SK-N-SH (cell line): ENCODE measurements around the gene OR6C2. TPM values are rescaled to one million over a fixed set of nuclear protein-coding genes. Genes with fewer than 3 reads are reported as not detected.
"Not testable (repeated sequence)": the region's sequence is repeated elsewhere in the genome, so short reads cannot be mapped to it uniquely, and the experiment has no call there.

ENCODE experiments used
- CTCF ChIA-PET: fragments of 300-600, 350-600 bp; formaldehyde crosslinking; extraction: SDS; loops from one replicate; lab custom pipeline; 2021; lab: Yijun Ruan, JAX
- POLR2A ChIA-PET: fragments of 350-600 bp; sonication (Branson Sonifier 250); formaldehyde crosslinking; extraction: SDS; loops from one replicate; lab custom pipeline; 2020; ENCODE audit warnings: antibody characterized with exemption, inconsistent platforms; lab: Yijun Ruan, JAX
- DNase-seq: peaks from one replicate; pipeline ENCODE4 v3.0.0; 2012
- H2AFZ ChIP-seq: fragments of 200-600 bp; sonication (generic); 2 replicates; pipeline ENCODE4 v1.8.1; 2016; ENCODE audit warnings: antibody characterized with exemption, mild to moderate bottlenecking, low read depth
- H3F3A ChIP-seq: fragments of 200-600 bp; sonication (generic); replicated peaks from 2 replicates; pipeline ENCODE3; 2016; ENCODE audit warnings: antibody characterized with exemption, mild to moderate bottlenecking; ENCODE audit not compliant: insufficient read depth
- H3K27ac ChIP-seq, 2 experiments: fragments of 200-500 bp in 1 of 2; fragments of 200-600 bp in 1 of 2; sonication (Bioruptor generic) in 1 of 2; sonication (generic), shearing (Covaris generic) in 1 of 2; 2 replicates each; pipeline versions ENCODE4 v1.5.1 to v1.6.1; 2014 to 2016; ENCODE audit warnings: low read depth in 2 of 2, inconsistent platforms in 1 of 2, low read length in 1 of 2, mild to moderate bottlenecking in 1 of 2, mixed read lengths in 1 of 2
- H3K27me3 ChIP-seq: fragments of 200-600 bp; sonication (generic), shearing (Covaris generic); 2 replicates; pipeline ENCODE4 v1.6.1; 2016; ENCODE audit warnings: mixed run types; ENCODE audit not compliant: insufficient read depth
- H3K36me3 ChIP-seq, 2 experiments: fragments of 200-500 bp in 1 of 2; fragments of 200-600 bp in 1 of 2; sonication (Bioruptor generic) in 1 of 2; sonication (generic) in 1 of 2; replicated peaks in 1 of 2; 2 replicates each; pipeline versions ENCODE3 to v1.5.1; 2014 to 2016; ENCODE audit warnings: low read length in 1 of 2, mild to moderate bottlenecking in 1 of 2; ENCODE audit not compliant: insufficient read depth in 2 of 2, control insufficient read depth in 1 of 2
- H3K4me1 ChIP-seq, 2 experiments: fragments of 200-500 bp in 1 of 2; fragments of 200-600 bp in 1 of 2; sonication (Bioruptor generic) in 1 of 2; sonication (generic), shearing (Covaris generic) in 1 of 2; 2 replicates each; pipeline versions ENCODE4 v1.5.1 to v1.6.1; 2014 to 2016; ENCODE audit warnings: low read depth in 1 of 2, low read length in 1 of 2, mixed run types in 1 of 2; ENCODE audit not compliant: insufficient read depth in 2 of 2, control insufficient read depth in 1 of 2
- H3K4me2 ChIP-seq: fragments of 200-600 bp; sonication (generic), shearing (Covaris generic); 2 replicates; pipeline ENCODE4 v1.6.1; 2017; ENCODE audit warnings: mixed run types
- H3K4me3 ChIP-seq, 2 experiments: fragments of 200-500 bp in 1 of 2; fragments of 200-600 bp in 1 of 2; sonication (Bioruptor generic) in 1 of 2; sonication (generic), shearing (Covaris generic) in 1 of 2; 2 replicates each; pipeline versions ENCODE4 v1.5.1 to v1.8.1; 2014 to 2016; ENCODE audit warnings: low read depth in 2 of 2, inconsistent platforms in 1 of 2, low read length in 1 of 2, mild to moderate bottlenecking in 1 of 2, mixed read lengths in 1 of 2, moderate library complexity in 1 of 2
- H3K79me2 ChIP-seq: fragments of 200-600 bp; sonication (generic); 2 replicates; pipeline ENCODE4 v1.8.1; 2017; ENCODE audit warnings: mild to moderate bottlenecking; ENCODE audit not compliant: insufficient read depth
- H3K9ac ChIP-seq: fragments of 200-600 bp; sonication (generic); 2 replicates; pipeline ENCODE4 v1.6.1; 2017; ENCODE audit warnings: mixed run types
- H3K9me2 ChIP-seq: fragments of 200-600 bp; sonication (generic); 2 replicates; pipeline ENCODE4 v1.6.1; 2017; ENCODE audit warnings: mixed run types
- H3K9me3 ChIP-seq: fragments of 200-600 bp; sonication (generic); 2 replicates; pipeline ENCODE4 v1.6.1; 2017; ENCODE audit warnings: mixed run types, mild to moderate bottlenecking, moderate library complexity
- H4K20me1 ChIP-seq: fragments of 200-600 bp; sonication (generic); 2 replicates; pipeline ENCODE4 v1.6.1; 2017; ENCODE audit warnings: mild to moderate bottlenecking, mixed run types; ENCODE audit not compliant: insufficient read depth
- CHD2 ChIP-seq: fragments of 150-350 bp; IDR thresholded peaks from 2 replicates; pipeline ENCODE4 v1.6.1; 2018; ENCODE audit warnings: low read length; ENCODE audit not compliant: partially characterized antibody
- CTCF ChIP-seq: fragments of 200-600 bp; sonication (generic); IDR thresholded peaks from 2 replicates; pipeline ENCODE4 v1.6.1; 2017; ENCODE audit warnings: antibody characterized with exemption, mild to moderate bottlenecking, moderate library complexity
- ELF1 ChIP-seq: IDR thresholded peaks from 2 replicates; pipeline ENCODE4 v1.4.0; 2012
- FOXM1 ChIP-seq: IDR thresholded peaks from 2 replicates; pipeline ENCODE4 v1.4.0; 2012; ENCODE audit warnings: low read depth, mild to moderate bottlenecking
- MEF2A ChIP-seq: IDR thresholded peaks from 2 replicates; pipeline ENCODE4 v1.4.0; 2012; ENCODE audit warnings: low read depth, borderline replicate concordance
- MXI1 ChIP-seq: IDR thresholded peaks from 2 replicates; pipeline ENCODE4 v1.6.1; 2012; ENCODE audit warnings: mild to moderate bottlenecking, low read depth, low read length, improper control_type of control experiment
- POLR2AphosphoS5 ChIP-seq: IDR thresholded peaks from 2 replicates; pipeline ENCODE4 v1.6.1; 2012; ENCODE audit warnings: low read depth, low read length
- RAD21 ChIP-seq: IDR thresholded peaks from 2 replicates; pipeline ENCODE4 v1.6.1; 2012; ENCODE audit warnings: mild to moderate bottlenecking, low read length
- RFX5 ChIP-seq: IDR thresholded peaks from 2 replicates; pipeline ENCODE4 v1.6.1; 2012; ENCODE audit warnings: mild to moderate bottlenecking, improper control_type of control experiment, low read length
- SIN3A ChIP-seq: IDR thresholded peaks from 2 replicates; pipeline ENCODE4 v1.6.1; 2012; ENCODE audit warnings: low read depth, mild to moderate bottlenecking, low read length, moderate library complexity, borderline replicate concordance
- TCF12 ChIP-seq: IDR thresholded peaks from 2 replicates; pipeline ENCODE4 v1.4.0; 2012
- TEAD4 ChIP-seq: IDR thresholded peaks from 2 replicates; pipeline ENCODE4 v1.4.0; 2012; ENCODE audit warnings: mild to moderate bottlenecking, borderline replicate concordance; ENCODE audit not compliant: insufficient read depth
- YY1 ChIP-seq: IDR thresholded peaks from 2 replicates; pipeline ENCODE4 v1.4.0; 2012; ENCODE audit warnings: low read depth, mild to moderate bottlenecking
- WGBS: methylation state at CpG from one replicate; pipeline ENCODE4 v1.1.6; 2017; ENCODE audit warnings: low lambda C conversion rate; 5-methylcytosine and 5-hydroxymethylcytosine counted together
- polyA plus RNA-seq, 3 experiments: library from polyadenylated mRNA; depleted of rRNA; stranded (reverse); fragments of >200 nt; gene quantifications; 2 replicates each; pipeline ENCODE4 v1.2.3, GENCODE V29; 2012
- TF ChIP-seq, protein P1 (sequence below): IDR thresholded peaks from 2 replicates; pipeline ENCODE4 v1.6.1; 2012; ENCODE audit warnings: mild to moderate bottlenecking, low read depth, low read length, moderate library complexity
- TF ChIP-seq, protein P2 (sequence below): fragments of 150-350 bp; IDR thresholded peaks from 2 replicates; pipeline ENCODE4 v1.6.1; 2017; ENCODE audit warnings: antibody characterized with exemption, low read length, low read depth, borderline replicate concordance

Gene OR6C2
- polyA plus RNA-seq, 1 of the 3 experiments (the other 2 are of a cell fraction), result not detected

GRCh38 chr12:55470088-55470829 lies 26.4 kb downstream of the OR6C2 start, which contains the start of gene OR6C70 (continued):
- TF ChIP-seq RAD21, result no peak
- no peak for TF ChIP-seq ELF1
- no peak for TF ChIP-seq TEAD4

- H3K9ac ChIP-seq, result no peak overlapping the region
- TF ChIP-seq CHD2 (no peak), POLR2AphosphoS5 (no peak), FOXM1 (no peak), TCF12 (no peak), MEF2A (no peak), ELF1 (no peak), CTCF (no peak), MXI1 (no peak), RAD21 (no peak), YY1 (no peak), SIN3A (no peak), RFX5 (no peak)
- TF ChIP-seq, protein P1, sequence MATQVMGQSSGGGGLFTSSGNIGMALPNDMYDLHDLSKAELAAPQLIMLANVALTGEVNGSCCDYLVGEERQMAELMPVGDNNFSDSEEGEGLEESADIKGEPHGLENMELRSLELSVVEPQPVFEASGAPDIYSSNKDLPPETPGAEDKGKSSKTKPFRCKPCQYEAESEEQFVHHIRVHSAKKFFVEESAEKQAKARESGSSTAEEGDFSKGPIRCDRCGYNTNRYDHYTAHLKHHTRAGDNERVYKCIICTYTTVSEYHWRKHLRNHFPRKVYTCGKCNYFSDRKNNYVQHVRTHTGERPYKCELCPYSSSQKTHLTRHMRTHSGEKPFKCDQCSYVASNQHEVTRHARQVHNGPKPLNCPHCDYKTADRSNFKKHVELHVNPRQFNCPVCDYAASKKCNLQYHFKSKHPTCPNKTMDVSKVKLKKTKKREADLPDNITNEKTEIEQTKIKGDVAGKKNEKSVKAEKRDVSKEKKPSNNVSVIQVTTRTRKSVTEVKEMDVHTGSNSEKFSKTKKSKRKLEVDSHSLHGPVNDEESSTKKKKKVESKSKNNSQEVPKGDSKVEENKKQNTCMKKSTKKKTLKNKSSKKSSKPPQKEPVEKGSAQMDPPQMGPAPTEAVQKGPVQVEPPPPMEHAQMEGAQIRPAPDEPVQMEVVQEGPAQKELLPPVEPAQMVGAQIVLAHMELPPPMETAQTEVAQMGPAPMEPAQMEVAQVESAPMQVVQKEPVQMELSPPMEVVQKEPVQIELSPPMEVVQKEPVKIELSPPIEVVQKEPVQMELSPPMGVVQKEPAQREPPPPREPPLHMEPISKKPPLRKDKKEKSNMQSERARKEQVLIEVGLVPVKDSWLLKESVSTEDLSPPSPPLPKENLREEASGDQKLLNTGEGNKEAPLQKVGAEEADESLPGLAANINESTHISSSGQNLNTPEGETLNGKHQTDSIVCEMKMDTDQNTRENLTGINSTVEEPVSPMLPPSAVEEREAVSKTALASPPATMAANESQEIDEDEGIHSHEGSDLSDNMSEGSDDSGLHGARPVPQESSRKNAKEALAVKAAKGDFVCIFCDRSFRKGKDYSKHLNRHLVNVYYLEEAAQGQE, result no peak
- TF ChIP-seq, protein P2, sequence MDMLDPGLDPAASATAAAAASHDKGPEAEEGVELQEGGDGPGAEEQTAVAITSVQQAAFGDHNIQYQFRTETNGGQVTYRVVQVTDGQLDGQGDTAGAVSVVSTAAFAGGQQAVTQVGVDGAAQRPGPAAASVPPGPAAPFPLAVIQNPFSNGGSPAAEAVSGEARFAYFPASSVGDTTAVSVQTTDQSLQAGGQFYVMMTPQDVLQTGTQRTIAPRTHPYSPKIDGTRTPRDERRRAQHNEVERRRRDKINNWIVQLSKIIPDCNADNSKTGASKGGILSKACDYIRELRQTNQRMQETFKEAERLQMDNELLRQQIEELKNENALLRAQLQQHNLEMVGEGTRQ, result no peak
- no peak overlapping the region for H3K4me2 ChIP-seq
- ChIA-PET CTCF (no interaction called here), POLR2A (no interaction called here)
- no peaks in the 10 kb centered on the region for H3F3A ChIP-seq
- H3K79me2 ChIP-seq, result no peaks in the 10 kb centered on the region
- H3K4me1 ChIP-seq, result no peaks in the 10 kb centered on the region
- no peak overlapping the region for H3K4me3 ChIP-seq
- DNase-seq, result no peak
- WGBS, result 0% methylated on average over 1 of the region's 1 CpG
- H3K9me2 ChIP-seq, result no peaks in the 10 kb centered on the region
- no peaks in the 10 kb centered on the region; the same call in 1 of the 2 replicates for H3K27me3 ChIP-seq
- no peak overlapping the region for H3K27ac ChIP-seq
- no peaks in the 10 kb centered on the region for H4K20me1 ChIP-seq
- H3K9me3 ChIP-seq, result no peaks in the 10 kb centered on the region
- H2AFZ ChIP-seq, result no peak overlapping the region
- no peaks in the 10 kb centered on the region for H3K36me3 ChIP-seq
These were observed 28.4 kb downstream of the OR6C2 start for GRCh38 chr12:55472264-55472663.

GRCh38 chr12:55479136-55479535 lies 35.3 kb downstream of the OR6C2 start:
- H3K4me2 ChIP-seq, POLR2A ChIA-PET, H3K9me2 ChIP-seq, H2AFZ ChIP-seq, H3K27me3 ChIP-seq, H3K4me3 ChIP-seq, H3K79me2 ChIP-seq, H3F3A ChIP-seq, H3K9me3 ChIP-seq, H4K20me1 ChIP-seq, DNase-seq, H3K27ac ChIP-seq, H3K9ac ChIP-seq, H3K4me1 ChIP-seq, H3K36me3 ChIP-seq, CTCF ChIA-PET: not testable (repeated sequence)
- WGBS, result 50% methylated on average over 2 of the region's 29 CpGs

- H3K4me2 ChIP-seq, H3F3A ChIP-seq, H3K4me1 ChIP-seq, H3K27me3 ChIP-seq, H3K36me3 ChIP-seq, H3K4me3 ChIP-seq, H3K9ac ChIP-seq, H2AFZ ChIP-seq, H3K27ac ChIP-seq, DNase-seq, CTCF ChIA-PET, POLR2A ChIA-PET, H4K20me1 ChIP-seq, H3K9me3 ChIP-seq, H3K79me2 ChIP-seq, H3K9me2 ChIP-seq: not testable (repeated sequence)
- 6% methylated on average over 3 of the region's 13 CpGs for WGBS
These were observed 40.4 kb downstream of the OR6C2 start for GRCh38 chr12:55484284-55484683.
